HCT116 (cell line): ENCODE measurements around the gene CADPS2. TPM values are rescaled to one million over a fixed set of nuclear protein-coding genes. Genes with fewer than 3 reads are reported as not detected.

Experiments
- ATAC-seq: fragments of 200-7000 bp; cut with Tn5 transposase; 2 replicates; pipeline ENCODE4 v1.9.1; 2020; ENCODE audit warnings: mild to moderate bottlenecking, moderate library complexity
- BruUV-seq: library from RNA; stranded (reverse); fragments of 400-500 nt; replicated peaks from 2 replicates; lab custom pipeline; 2021; lab: Mats Ljungman, UMichigan
- CTCF ChIA-PET: fragments of 300-600 bp; sonication (Branson Sonifier 250); formaldehyde crosslinking; loops from one replicate; lab custom pipeline; 2021; ENCODE audit warnings: antibody characterized with exemption; lab: Charles Lee
- POLR2A ChIA-PET: fragments of 300-600, 350-600 bp; sonication (Branson Sonifier 250); formaldehyde crosslinking; loops from one replicate; lab custom pipeline; 2021; ENCODE audit warnings: antibody characterized with exemption; lab: Charles Lee
- RAD21 ChIA-PET, 2 experiments: fragments of 300-600 bp; sonication (Branson Sonifier 250); formaldehyde crosslinking; loops; one replicate each; lab custom pipeline; 2023; ENCODE audit warnings: low total read pairs in 2 of 2; ENCODE audit not compliant: uncharacterized antibody in 2 of 2, unreplicated experiment in 2 of 2, low non-redundant PET in 1 of 2; lab: Charles Lee
- DNase-seq: peaks from one replicate; pipeline ENCODE4 v3.0.0-alpha.2; 2010; ENCODE audit warnings: low read depth, low spot score
- H2AFZ ChIP-seq: fragments of 200-600 bp; shearing (Covaris generic), sonication (generic); 2 replicates; pipeline ENCODE4 v1.6.1; 2017; ENCODE audit warnings: low read depth, mixed run types, mixed read lengths, antibody characterized with exemption, low read length; ENCODE audit not compliant: poor library complexity, severe bottlenecking
- H3K27ac ChIP-seq: 2 replicates; pipeline ENCODE4 v1.5.1; 2012; ENCODE audit warnings: low read depth, low read length
- H3K27me3 ChIP-seq: fragments of 200-600 bp; sonication (generic); 2 replicates; pipeline ENCODE4 v1.6.1; 2016; ENCODE audit warnings: mixed run types, low read length, mixed read lengths; ENCODE audit not compliant: insufficient read depth
- H3K36me3 ChIP-seq, 2 experiments: fragments of 200-500 bp in 1 of 2; fragments of 200-600 bp in 1 of 2; sonication (Bioruptor generic) in 1 of 2; sonication (generic) in 1 of 2; 2 replicates each; pipeline versions ENCODE4 v1.5.1 to v1.6.1; 2014 to 2016; ENCODE audit warnings: low read length in 2 of 2, inconsistent platforms in 1 of 2, mixed read lengths in 1 of 2, mixed run types in 1 of 2; ENCODE audit not compliant: insufficient read depth in 2 of 2, control insufficient read depth in 1 of 2
- H3K4me1 ChIP-seq, 2 experiments: fragments of 200-600 bp in 1 of 2; sonication (generic) in 1 of 2; 2 replicates each; pipeline versions ENCODE4 v1.5.1 to v1.6.1; 2012 to 2017; ENCODE audit warnings: low read length in 2 of 2, inconsistent platforms in 1 of 2, mild to moderate bottlenecking in 1 of 2, mixed read lengths in 1 of 2, mixed run types in 1 of 2, moderate library complexity in 1 of 2; ENCODE audit not compliant: insufficient read depth in 2 of 2, control insufficient read depth in 1 of 2
- H3K4me2 ChIP-seq: fragments of 200-600 bp; sonication (generic); 2 replicates; pipeline ENCODE4 v1.6.1; 2017; ENCODE audit warnings: mixed run types, low read length, mixed read lengths
- H3K4me3 ChIP-seq, 2 experiments: fragments of 200-600 bp in 1 of 2; sonication (generic) in 1 of 2; replicated peaks in 1 of 2; 2 replicates each; pipeline ENCODE4 v1.5.1; 2011 to 2016; ENCODE audit warnings: low read length in 2 of 2, control low read depth in 1 of 2, low read depth in 1 of 2, mild to moderate bottlenecking in 1 of 2, mixed read lengths in 1 of 2, mixed run types in 1 of 2
- H3K79me2 ChIP-seq: fragments of 200-600 bp; sonication (generic); 2 replicates; pipeline ENCODE4 v1.6.1; 2017; ENCODE audit warnings: mild to moderate bottlenecking, mixed run types, low read length, moderate library complexity, mixed read lengths; ENCODE audit not compliant: insufficient read depth
- H3K9ac ChIP-seq: fragments of 200-600 bp; sonication (generic); 2 replicates; pipeline ENCODE4 v1.6.1; 2016; ENCODE audit warnings: low read length, mixed read lengths
- H3K9me2 ChIP-seq: fragments of 200-600 bp; sonication (generic), shearing (Covaris generic); 2 replicates; pipeline ENCODE4 v1.6.1; 2017; ENCODE audit warnings: mixed run types, mild to moderate bottlenecking, moderate library complexity; ENCODE audit not compliant: insufficient read depth
- H3K9me3 ChIP-seq, 2 experiments: fragments of 200-500 bp in 1 of 2; fragments of 200-600 bp in 1 of 2; sonication (Bioruptor generic) in 1 of 2; sonication (generic) in 1 of 2; 2 replicates each; pipeline ENCODE4 v1.6.1; 2014 to 2017; ENCODE audit warnings: low read length in 2 of 2, mixed read lengths in 2 of 2, inconsistent platforms in 1 of 2, low read depth in 1 of 2, mild to moderate bottlenecking in 1 of 2, mixed run types in 1 of 2, moderate library complexity in 1 of 2; ENCODE audit not compliant: control insufficient read depth in 1 of 2, insufficient read depth in 1 of 2
- H4K20me1 ChIP-seq: fragments of 200-600 bp; sonication (generic), shearing (Covaris generic); 2 replicates; pipeline ENCODE4 v1.6.1; 2017; ENCODE audit warnings: mixed run types, mild to moderate bottlenecking, moderate library complexity; ENCODE audit not compliant: insufficient read depth
- CBX3 ChIP-seq: IDR thresholded peaks from 2 replicates; pipeline ENCODE4 v1.6.1; 2012; ENCODE audit warnings: low read depth
- CEBPB ChIP-seq: IDR thresholded peaks from 2 replicates; pipeline ENCODE4 v1.6.1; 2012; ENCODE audit warnings: low read depth
- EGR1 ChIP-seq: IDR thresholded peaks from 2 replicates; pipeline ENCODE4 v1.6.1; 2012; ENCODE audit warnings: low read depth
- EZH2 ChIP-seq: fragments of 200-600 bp; sonication (generic); IDR thresholded peaks from 2 replicates; pipeline ENCODE4 v1.6.1; 2017; ENCODE audit warnings: antibody characterized with exemption, mixed run types
- EZH2phosphoT487 ChIP-seq: fragments of 200-600 bp; IDR thresholded peaks from 2 replicates; pipeline ENCODE4 v1.6.1; 2018; ENCODE audit warnings: antibody characterized with exemption, borderline replicate concordance
- FOSL1 ChIP-seq: IDR thresholded peaks from 2 replicates; pipeline ENCODE4 v1.6.1; 2012; ENCODE audit warnings: low read depth
- MAX ChIP-seq: IDR thresholded peaks from 2 replicates; pipeline ENCODE4 v1.6.1; 2012
- POLR2A ChIP-seq: IDR thresholded peaks from 2 replicates; pipeline ENCODE4 v1.7.0; 2011; ENCODE audit warnings: borderline replicate concordance; ENCODE audit not compliant: insufficient read depth, insufficient read length; ENCODE audit errors: extremely low read depth
- RAD21 ChIP-seq: IDR thresholded peaks from 2 replicates; pipeline ENCODE4 v1.6.1; 2012; ENCODE audit warnings: low read depth, mild to moderate bottlenecking
- SIN3A ChIP-seq: IDR thresholded peaks from 2 replicates; pipeline ENCODE4 v1.6.1; 2012; ENCODE audit warnings: low read depth
- SP1 ChIP-seq: IDR thresholded peaks from 2 replicates; pipeline ENCODE4 v1.6.1; 2012; ENCODE audit warnings: low read depth
- SRF ChIP-seq: IDR thresholded peaks from 2 replicates; pipeline ENCODE4 v1.6.1; 2012; ENCODE audit warnings: low read depth
- ZBTB33 ChIP-seq: IDR thresholded peaks from 2 replicates; pipeline ENCODE4 v1.6.1; 2011; ENCODE audit warnings: mild to moderate bottlenecking, low read length, moderate library complexity; ENCODE audit not compliant: insufficient replicate concordance; ENCODE audit errors: extremely low read depth
- ZFX ChIP-seq: fragments of 450-650 bp; IDR thresholded peaks from 2 replicates; pipeline ENCODE4 v1.6.1; 2017
- intact Hi-C: fragments of 100-400 bp; cut with micrococcal nuclease; formaldehyde crosslinking; loops from 2 replicates; pipeline ENCODE4 v1.10.0; 2022
- total RNA-seq: library from RNA; stranded (reverse); gene quantifications from one replicate; pipeline ENCODE4 v1.2.1, GENCODE V29; 2021; ENCODE audit not compliant: unreplicated experiment
- TF ChIP-seq, protein P1 (sequence below): IDR thresholded peaks from 2 replicates; pipeline ENCODE4 v1.6.1; 2012; ENCODE audit warnings: low read depth
- TF ChIP-seq, protein P2 (sequence below): IDR thresholded peaks from 2 replicates; pipeline ENCODE4 v1.6.1; 2012

CADPS2 gene
- total RNA-seq, 1 experiment from 2014 or later: 7.5 TPM

DNA sequence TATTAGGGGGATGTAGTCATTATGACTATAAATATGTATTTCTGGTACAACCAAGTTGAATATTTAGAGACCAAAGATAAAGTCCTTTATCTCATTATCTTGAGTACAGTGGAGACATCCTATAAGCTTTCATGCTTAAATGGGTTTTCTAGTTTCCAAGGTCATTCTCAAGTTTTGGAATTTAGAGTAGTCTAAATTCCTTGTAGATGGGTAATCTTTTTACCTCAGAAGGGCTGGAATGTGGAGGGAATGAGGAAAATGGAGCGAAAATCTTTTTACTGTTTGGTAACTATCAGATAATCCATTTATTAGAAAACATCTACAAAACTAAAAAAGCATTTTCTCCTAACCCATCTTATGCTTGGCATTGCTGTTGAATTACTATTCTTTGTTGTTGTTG, 368.7 kb downstream of the CADPS2 start (continued):
- TF ChIP-seq, protein P1, sequence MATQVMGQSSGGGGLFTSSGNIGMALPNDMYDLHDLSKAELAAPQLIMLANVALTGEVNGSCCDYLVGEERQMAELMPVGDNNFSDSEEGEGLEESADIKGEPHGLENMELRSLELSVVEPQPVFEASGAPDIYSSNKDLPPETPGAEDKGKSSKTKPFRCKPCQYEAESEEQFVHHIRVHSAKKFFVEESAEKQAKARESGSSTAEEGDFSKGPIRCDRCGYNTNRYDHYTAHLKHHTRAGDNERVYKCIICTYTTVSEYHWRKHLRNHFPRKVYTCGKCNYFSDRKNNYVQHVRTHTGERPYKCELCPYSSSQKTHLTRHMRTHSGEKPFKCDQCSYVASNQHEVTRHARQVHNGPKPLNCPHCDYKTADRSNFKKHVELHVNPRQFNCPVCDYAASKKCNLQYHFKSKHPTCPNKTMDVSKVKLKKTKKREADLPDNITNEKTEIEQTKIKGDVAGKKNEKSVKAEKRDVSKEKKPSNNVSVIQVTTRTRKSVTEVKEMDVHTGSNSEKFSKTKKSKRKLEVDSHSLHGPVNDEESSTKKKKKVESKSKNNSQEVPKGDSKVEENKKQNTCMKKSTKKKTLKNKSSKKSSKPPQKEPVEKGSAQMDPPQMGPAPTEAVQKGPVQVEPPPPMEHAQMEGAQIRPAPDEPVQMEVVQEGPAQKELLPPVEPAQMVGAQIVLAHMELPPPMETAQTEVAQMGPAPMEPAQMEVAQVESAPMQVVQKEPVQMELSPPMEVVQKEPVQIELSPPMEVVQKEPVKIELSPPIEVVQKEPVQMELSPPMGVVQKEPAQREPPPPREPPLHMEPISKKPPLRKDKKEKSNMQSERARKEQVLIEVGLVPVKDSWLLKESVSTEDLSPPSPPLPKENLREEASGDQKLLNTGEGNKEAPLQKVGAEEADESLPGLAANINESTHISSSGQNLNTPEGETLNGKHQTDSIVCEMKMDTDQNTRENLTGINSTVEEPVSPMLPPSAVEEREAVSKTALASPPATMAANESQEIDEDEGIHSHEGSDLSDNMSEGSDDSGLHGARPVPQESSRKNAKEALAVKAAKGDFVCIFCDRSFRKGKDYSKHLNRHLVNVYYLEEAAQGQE: no peak
- TF ChIP-seq EZH2 (no peak), RAD21 (no peak), CBX3 (no peak), MAX (no peak), FOSL1 (no peak)

DNA sequence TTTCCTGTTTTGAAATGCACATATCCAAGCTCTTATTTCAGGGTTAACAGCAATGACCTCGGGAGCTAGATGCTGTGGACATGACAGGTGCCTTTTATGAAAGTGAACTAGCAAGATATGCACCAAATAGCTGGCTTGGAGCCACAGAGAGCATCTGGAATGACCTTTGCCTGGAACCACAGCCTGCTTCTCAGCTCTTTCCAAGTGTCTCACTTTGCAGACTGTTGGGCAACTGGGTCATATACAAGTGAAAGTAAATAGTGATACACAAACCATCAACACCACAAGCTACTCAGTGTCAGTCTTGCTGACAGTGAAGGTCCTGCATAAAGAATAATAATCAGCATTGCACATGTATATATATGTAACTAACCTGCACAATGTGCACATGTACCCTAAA, 370.9 kb downstream of the CADPS2 start:
- Histone ChIP-seq H3K4me2 (no peak overlapping the region), H3K9ac (no peak overlapping the region), H3K9me3 (no peaks in the 10 kb centered on the region), H3K27me3 (no peaks in the 10 kb centered on the region), H3K4me3 (no peak overlapping the region), H3K27ac (no peak overlapping the region), H3K4me1 (no peaks in the 10 kb centered on the region), H3K9me2 (no peaks in the 10 kb centered on the region), H3K36me3 (no peaks in the 10 kb centered on the region), H3K79me2 (no peaks in the 10 kb centered on the region), H4K20me1 (no peaks in the 10 kb centered on the region), H2AFZ (no peak overlapping the region)
- no peak for ATAC-seq
- ChIA-PET CTCF (no interaction called here), RAD21 (no interaction called here), POLR2A (no interaction called here)
- no TSS peak for BruUV-seq
- DNase-seq: no peak
- TF ChIP-seq, protein P2, sequence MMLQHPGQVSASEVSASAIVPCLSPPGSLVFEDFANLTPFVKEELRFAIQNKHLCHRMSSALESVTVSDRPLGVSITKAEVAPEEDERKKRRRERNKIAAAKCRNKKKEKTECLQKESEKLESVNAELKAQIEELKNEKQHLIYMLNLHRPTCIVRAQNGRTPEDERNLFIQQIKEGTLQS: no peak
- TF ChIP-seq ZFX (no peak), ZBTB33 (no peak), EZH2 (no peak), CEBPB (no peak), SP1 (no peak), SIN3A (no peak), RAD21 (no peak), EGR1 (no peak), EZH2phosphoT487 (no peak), CBX3 (no peak), POLR2A (no peak), FOSL1 (no peak), MAX (no peak), SRF (no peak)
- TF ChIP-seq, protein P1: no peak
- intact Hi-C loops: no loop called here
